Loucy (cell line): ENCODE measurements around the gene NLRC3.

Source experiments
- H2AFZ ChIP-seq: fragments of 200-600 bp; sonication (generic); 2 replicates; pipeline ENCODE4 v1.6.0; 2016; ENCODE audit warnings: antibody characterized with exemption, mild to moderate bottlenecking, low read length, moderate library complexity
- H3F3A ChIP-seq: fragments of 200-600 bp; 2 replicates; pipeline ENCODE4 v1.6.0; 2016; ENCODE audit warnings: antibody characterized with exemption, low read depth, mild to moderate bottlenecking
- H3K27me3 ChIP-seq: fragments of 200-600 bp; sonication (generic); 2 replicates; pipeline ENCODE4 v1.6.1; 2014; ENCODE audit warnings: low read length, mild to moderate bottlenecking; ENCODE audit not compliant: insufficient read depth, poor library complexity, severe bottlenecking
- H3K36me3 ChIP-seq: fragments of 200-600 bp; sonication (generic); 2 replicates; pipeline ENCODE4 v1.6.1; 2016; ENCODE audit warnings: low read length; ENCODE audit not compliant: insufficient read depth
- H3K4me1 ChIP-seq: fragments of 200-600 bp; sonication (generic); 2 replicates; pipeline ENCODE4 v1.5.1; 2014; ENCODE audit warnings: low read length, mild to moderate bottlenecking; ENCODE audit not compliant: insufficient read depth, poor library complexity, severe bottlenecking
- H3K4me2 ChIP-seq: fragments of 200-600 bp; sonication (generic); 2 replicates; pipeline ENCODE4 v1.6.0; 2014; ENCODE audit warnings: antibody characterized with exemption, low read length, low read depth, mild to moderate bottlenecking; ENCODE audit not compliant: poor library complexity, severe bottlenecking
- H3K4me3 ChIP-seq: fragments of 200-600 bp; sonication (generic); 2 replicates; pipeline ENCODE4 v1.5.1; 2014; ENCODE audit warnings: low read length, mild to moderate bottlenecking, mixed read lengths; ENCODE audit not compliant: poor library complexity, severe bottlenecking
- H3K79me2 ChIP-seq: fragments of 200-600 bp; sonication (generic); 2 replicates; pipeline ENCODE4 v1.6.1; 2014; ENCODE audit warnings: low read length; ENCODE audit not compliant: insufficient read depth
- H3K9ac ChIP-seq: fragments of 200-600 bp; sonication (generic); 2 replicates; pipeline ENCODE4 v1.6.0; 2014; ENCODE audit warnings: mild to moderate bottlenecking, low read depth, low read length, moderate library complexity; ENCODE audit not compliant: poor library complexity, severe bottlenecking
- H3K9me2 ChIP-seq: fragments of 200-600 bp; sonication (generic); replicated peaks from 2 replicates; pipeline ENCODE4 v1.6.1; 2016; ENCODE audit warnings: low read depth, low read length, mixed read lengths
- H3K9me3 ChIP-seq: fragments of 200-600 bp; sonication (generic); 2 replicates; pipeline ENCODE4 v1.6.1; 2014; ENCODE audit warnings: mild to moderate bottlenecking, antibody characterized with exemption, low read length, low read depth; ENCODE audit not compliant: insufficient read depth
- H4K20me1 ChIP-seq: fragments of 200-600 bp; sonication (generic); 2 replicates; pipeline ENCODE4 v1.6.0; 2014; ENCODE audit warnings: antibody characterized with exemption, low read length, mild to moderate bottlenecking; ENCODE audit not compliant: insufficient read depth, poor library complexity, severe bottlenecking
- EZH2phosphoT487 ChIP-seq: fragments of 200-600 bp; IDR thresholded peaks from 2 replicates; pipeline ENCODE4 v1.6.1; 2018; ENCODE audit warnings: antibody characterized with exemption, mild to moderate bottlenecking, moderate library complexity, borderline replicate concordance
- TF ChIP-seq, protein P1 (sequence below): fragments of 200-600 bp; sonication (generic); conservative IDR thresholded peaks from 2 replicates; pipeline ENCODE4 v1.5.1; 2014; ENCODE audit warnings: mild to moderate bottlenecking, antibody characterized with exemption, low read length

Gene NLRC3

DNA sequence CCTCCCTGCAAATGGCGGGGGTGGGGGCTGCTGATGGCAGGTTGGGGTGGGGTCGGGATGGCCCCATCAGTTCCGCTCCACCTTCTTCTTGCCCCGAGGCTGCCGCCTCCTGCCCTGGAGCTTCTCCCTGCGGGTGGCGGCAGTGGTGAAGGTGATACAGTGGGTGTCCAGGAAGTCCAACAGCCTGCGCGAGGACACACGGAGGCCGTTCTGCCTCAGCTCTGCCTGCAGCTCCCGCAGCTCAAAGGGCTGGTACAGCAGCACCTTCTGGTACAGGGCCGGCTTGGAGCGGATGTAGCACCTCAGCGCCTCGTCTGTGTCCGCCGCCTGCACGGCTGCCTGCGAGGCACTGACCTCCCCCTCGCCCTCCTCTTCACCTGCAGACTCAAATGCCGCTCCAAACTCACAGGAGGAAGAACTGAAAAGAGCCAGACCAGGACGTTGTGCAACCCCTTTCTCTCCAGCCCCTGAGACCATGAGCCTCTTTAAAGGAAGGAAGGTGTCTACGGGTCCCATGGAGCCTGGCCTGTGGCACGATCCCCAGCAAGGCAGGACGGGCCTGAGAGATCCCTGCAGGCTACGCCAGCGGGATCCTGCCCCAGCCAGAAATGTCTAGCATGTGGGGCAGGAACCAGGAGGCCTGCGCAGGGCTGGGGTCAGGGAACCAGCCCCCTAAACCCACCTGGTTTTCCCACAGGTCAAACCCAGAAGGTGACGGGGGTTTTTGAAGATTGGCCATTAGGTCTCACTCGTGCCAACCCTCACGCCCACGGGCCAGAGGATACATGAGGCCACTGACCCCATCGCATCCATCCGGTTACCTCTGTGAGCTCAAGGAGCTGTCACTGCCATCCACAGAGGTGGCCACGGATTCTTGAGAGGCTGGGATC is 5.3 kb upstream of the NLRC3 start:
- peaks cover 28% of the 10 kb centered on the region for H3K4me1 ChIP-seq
- no peak overlapping the region for H3K4me3 ChIP-seq
- H3K9me3 ChIP-seq: no peaks in the 10 kb centered on the region
- H3K79me2 ChIP-seq: no peaks in the 10 kb centered on the region
- H3K9me2 ChIP-seq: no peaks in the 10 kb centered on the region
- H3K9ac ChIP-seq: no peak overlapping the region
- H4K20me1 ChIP-seq: no peaks in the 10 kb centered on the region
- no peaks in the 10 kb centered on the region for H3F3A ChIP-seq
- TF ChIP-seq EZH2phosphoT487: no peak
- TF ChIP-seq, protein P1, sequence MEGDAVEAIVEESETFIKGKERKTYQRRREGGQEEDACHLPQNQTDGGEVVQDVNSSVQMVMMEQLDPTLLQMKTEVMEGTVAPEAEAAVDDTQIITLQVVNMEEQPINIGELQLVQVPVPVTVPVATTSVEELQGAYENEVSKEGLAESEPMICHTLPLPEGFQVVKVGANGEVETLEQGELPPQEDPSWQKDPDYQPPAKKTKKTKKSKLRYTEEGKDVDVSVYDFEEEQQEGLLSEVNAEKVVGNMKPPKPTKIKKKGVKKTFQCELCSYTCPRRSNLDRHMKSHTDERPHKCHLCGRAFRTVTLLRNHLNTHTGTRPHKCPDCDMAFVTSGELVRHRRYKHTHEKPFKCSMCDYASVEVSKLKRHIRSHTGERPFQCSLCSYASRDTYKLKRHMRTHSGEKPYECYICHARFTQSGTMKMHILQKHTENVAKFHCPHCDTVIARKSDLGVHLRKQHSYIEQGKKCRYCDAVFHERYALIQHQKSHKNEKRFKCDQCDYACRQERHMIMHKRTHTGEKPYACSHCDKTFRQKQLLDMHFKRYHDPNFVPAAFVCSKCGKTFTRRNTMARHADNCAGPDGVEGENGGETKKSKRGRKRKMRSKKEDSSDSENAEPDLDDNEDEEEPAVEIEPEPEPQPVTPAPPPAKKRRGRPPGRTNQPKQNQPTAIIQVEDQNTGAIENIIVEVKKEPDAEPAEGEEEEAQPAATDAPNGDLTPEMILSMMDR: no peak
- H2AFZ ChIP-seq: no peak overlapping the region
- H3K36me3 ChIP-seq: no peaks in the 10 kb centered on the region
- no peak overlapping the region for H3K4me2 ChIP-seq
- H3K27me3 ChIP-seq: no peaks in the 10 kb centered on the region

DNA sequence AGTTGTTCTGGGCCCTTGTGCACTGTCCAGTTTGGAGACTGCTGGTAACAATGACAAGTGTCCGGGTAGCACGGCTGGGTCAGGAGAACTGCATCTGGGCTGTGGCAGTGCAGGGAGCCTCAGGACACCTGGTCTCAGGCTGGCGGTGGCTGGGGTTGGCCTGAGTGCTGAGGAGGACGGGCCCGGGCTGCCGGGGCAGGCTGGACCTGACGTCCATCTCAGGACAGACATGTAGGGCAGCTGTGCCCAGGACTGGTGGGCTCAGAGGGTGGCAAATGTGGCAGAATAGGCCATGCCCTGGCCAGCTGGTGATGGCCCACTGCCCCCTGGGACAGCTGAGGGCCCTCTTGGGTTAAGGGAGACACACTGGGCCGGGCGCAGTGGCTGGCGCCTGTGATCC is 4.2 kb upstream of the NLRC3 start:
- Histone ChIP-seq H3K4me2 (no peak overlapping the region), H3K27me3 (no peaks in the 10 kb centered on the region), H4K20me1 (no peaks in the 10 kb centered on the region), H2AFZ (no peak overlapping the region), H3F3A (no peaks in the 10 kb centered on the region), H3K4me1 (peaks cover 28% of the 10 kb centered on the region), H3K9me3 (no peaks in the 10 kb centered on the region), H3K36me3 (no peaks in the 10 kb centered on the region), H3K4me3 (no peak overlapping the region), H3K9ac (no peak overlapping the region), H3K79me2 (peaks cover 8% of the 10 kb centered on the region), H3K9me2 (no peaks in the 10 kb centered on the region)
- TF ChIP-seq EZH2phosphoT487: no peak
- TF ChIP-seq, protein P1: no peak

DNA sequence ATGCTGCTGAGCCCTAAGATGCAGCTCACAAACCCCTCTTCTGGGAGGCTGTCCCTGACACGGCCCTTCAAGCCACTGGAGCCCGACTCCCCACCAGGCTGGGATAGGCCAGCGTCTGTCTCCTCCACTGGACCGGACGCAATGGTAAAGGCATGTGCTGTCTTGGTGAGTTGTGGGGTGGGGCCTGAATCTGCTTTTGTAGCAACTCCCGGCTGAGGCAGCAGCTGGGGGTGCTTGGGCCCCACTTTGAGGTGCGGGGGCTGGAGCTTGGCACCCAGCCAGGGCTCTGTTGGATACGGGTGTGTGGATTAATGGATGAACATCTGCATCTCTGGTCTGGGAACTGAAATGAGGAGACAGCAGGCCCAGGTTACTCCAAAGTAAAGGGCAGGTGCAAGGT is 3.5 kb upstream of the NLRC3 start:
- no peak overlapping the region for H3K4me2 ChIP-seq
- H4K20me1 ChIP-seq: peaks cover 6% of the 10 kb centered on the region
- H3K79me2 ChIP-seq: peaks cover 15% of the 10 kb centered on the region
- no peaks in the 10 kb centered on the region for H3K9me2 ChIP-seq
- H3K9me3 ChIP-seq: no peaks in the 10 kb centered on the region
- peaks cover 28% of the 10 kb centered on the region for H3K4me1 ChIP-seq
- TF ChIP-seq EZH2phosphoT487: no peak
- TF ChIP-seq, protein P1: no peak
- H2AFZ ChIP-seq: no peak overlapping the region
- H3F3A ChIP-seq: no peaks in the 10 kb centered on the region
- H3K4me3 ChIP-seq: no peak overlapping the region
- H3K27me3 ChIP-seq: no peaks in the 10 kb centered on the region
- H3K9ac ChIP-seq: no peak overlapping the region
- no peaks in the 10 kb centered on the region for H3K36me3 ChIP-seq
